Stimulated activated CD4-positive, alpha-beta T cell treated with anti-CD3 and anti-CD28 coated beads, Interleukin-12 subunit alpha, Interleukin-12 subunit beta, amount 100 ng/mL, for 4 hours (primary cell): ENCODE measurements around the gene TEX264.

ENCODE experiments used
- DNase-seq: peaks from one replicate; pipeline ENCODE4 v3.0.0-alpha.2; 2020

TEX264 gene

GRCh38 chr3:51675201-51675611, 4.2 kb downstream of the TEX264 start:
- no peak for DNase-seq

- DNase-seq, result no peak
These were observed 5.1 kb downstream of the TEX264 start for GRCh38 chr3:51676102-51676640.

- no peak for DNase-seq
These were observed 6.3 kb downstream of the TEX264 start for GRCh38 chr3:51677358-51677757.

GRCh38 chr3:51678186-51678585, 7.1 kb downstream of the TEX264 start:
- no peak for DNase-seq

GRCh38 chr3:51678641-51679040, 7.6 kb downstream of the TEX264 start:
- DNase-seq, result no peak

GRCh38 chr3:51679318-51679717, 8.3 kb downstream of the TEX264 start:
- DNase-seq, result no peak

GRCh38 chr3:51679777-51680176, 8.7 kb downstream of the TEX264 start:
- no peak for DNase-seq

- DNase-seq, result no peak
These were observed 9.1 kb downstream of the TEX264 start for GRCh38 chr3:51680196-51680595.

GRCh38 chr3:51680663-51681230, 9.7 kb downstream of the TEX264 start:
- DNase-seq, result no peak

- peak; percentile 29 for DNase-seq
These were observed 10.4 kb downstream of the TEX264 start for GRCh38 chr3:51681453-51681852.

GRCh38 chr3:51682079-51682478, 11.0 kb downstream of the TEX264 start:
- DNase-seq, result peak; percentile 48

- DNase-seq, result no peak
These were observed 11.5 kb downstream of the TEX264 start for GRCh38 chr3:51682526-51682925.

GRCh38 chr3:51683566-51683965, 12.5 kb downstream of the TEX264 start:
- no peak for DNase-seq

- no peak for DNase-seq
These were observed 14.1 kb downstream of the TEX264 start for GRCh38 chr3:51684971-51685751.

GRCh38 chr3:51686056-51686455, 15.0 kb downstream of the TEX264 start:
- DNase-seq, result no peak

GRCh38 chr3:51686512-51687215, 15.6 kb downstream of the TEX264 start:
- DNase-seq, result peak; percentile 64

GRCh38 chr3:51687431-51688205, 16.6 kb downstream of the TEX264 start:
- DNase-seq, result no peak

GRCh38 chr3:51688206-51688600, 17.2 kb downstream of the TEX264 start:
- no peak for DNase-seq

GRCh38 chr3:51691021-51691420, 20.0 kb downstream of the TEX264 start:
- no peak for DNase-seq

- no peak for DNase-seq
These were observed 20.9 kb downstream of the TEX264 start for GRCh38 chr3:51691949-51692348.

GRCh38 chr3:51692980-51693395, 21.9 kb downstream of the TEX264 start:
- DNase-seq, result no peak

- DNase-seq, result no peak
These were observed 25.9 kb downstream of the TEX264 start for GRCh38 chr3:51696954-51697353.

- no peak for DNase-seq
These were observed 27.2 kb downstream of the TEX264 start for GRCh38 chr3:51698209-51698608.
